Jurkat, Clone E6-1 (cell line): ENCODE results near the gene MYG1.
"Not testable (repeated sequence)": the region's sequence is repeated elsewhere in the genome, so short reads cannot be mapped to it uniquely, and the experiment has no call there.

Experiments used
- DNase-seq: peaks from one replicate; pipeline ENCODE4 v3.0.0-alpha.2; 2011; ENCODE audit warnings: low read depth, low spot score
- H3K4me3 ChIP-seq: 2 replicates; pipeline ENCODE4 v1.5.1; 2011; ENCODE audit warnings: mild to moderate bottlenecking, low read length, control low read depth, moderate library complexity

The MYG1 gene

DNA sequence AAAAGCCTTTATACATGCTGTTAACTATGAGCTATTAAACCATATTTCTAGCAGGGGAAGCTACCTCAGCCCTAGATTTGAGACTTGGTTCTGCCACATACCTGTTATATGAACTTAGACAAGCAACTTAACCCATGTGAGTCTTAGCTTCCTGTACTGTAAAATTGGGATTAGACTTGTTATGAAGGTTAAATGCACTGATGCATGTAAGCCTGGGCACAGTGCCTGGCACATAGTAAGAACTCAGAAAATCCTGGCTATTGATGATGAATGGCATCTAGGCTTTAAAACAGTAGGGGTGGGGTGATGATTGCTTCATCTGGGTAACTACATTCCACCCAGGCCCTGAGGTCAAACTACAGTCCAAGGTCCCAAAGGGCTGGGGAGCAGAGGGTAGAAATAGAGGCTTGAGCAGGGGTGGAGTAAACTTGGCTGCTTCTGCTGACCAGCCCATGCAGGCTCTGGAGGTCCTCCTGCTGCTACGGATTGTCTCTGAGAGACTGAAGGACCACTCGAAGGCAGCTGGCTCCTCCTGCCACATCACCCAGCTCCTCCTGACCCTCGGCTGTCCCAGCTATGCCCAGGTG, 20.1 kb upstream of the MYG1 start:
- no peak overlapping the region for H3K4me3 ChIP-seq
- DNase-seq, result no peak

DNA sequence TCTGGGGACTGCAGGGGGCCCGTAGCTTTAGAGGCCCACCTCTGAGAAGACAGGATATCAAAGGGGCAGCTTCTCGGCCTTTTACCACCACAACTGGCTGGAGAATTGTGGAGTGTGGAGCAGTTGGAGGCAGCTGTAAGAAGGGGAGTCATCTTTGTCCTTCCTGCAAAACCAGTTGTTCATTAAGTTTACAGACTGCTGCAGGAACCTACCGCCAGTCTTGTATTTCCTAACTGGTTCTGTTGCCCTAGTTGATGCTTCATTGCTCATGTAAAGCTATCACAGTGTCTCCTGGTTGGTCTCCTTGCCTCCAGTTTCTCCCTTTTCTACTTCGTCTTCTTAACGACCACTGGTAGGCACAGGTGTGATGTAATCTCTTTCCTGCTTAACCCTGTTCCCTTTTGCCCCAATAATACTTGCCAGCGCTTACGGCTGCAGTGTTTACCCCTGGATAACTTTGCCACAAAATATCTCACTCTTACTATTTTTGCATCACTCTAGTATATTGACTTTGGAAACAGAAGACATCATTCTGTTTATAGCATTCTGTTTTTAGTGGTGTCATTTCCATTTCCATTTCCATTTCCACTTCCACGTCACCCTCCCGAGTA, 19.5 kb upstream of the MYG1 start:
- DNase-seq, result no peak

DNA sequence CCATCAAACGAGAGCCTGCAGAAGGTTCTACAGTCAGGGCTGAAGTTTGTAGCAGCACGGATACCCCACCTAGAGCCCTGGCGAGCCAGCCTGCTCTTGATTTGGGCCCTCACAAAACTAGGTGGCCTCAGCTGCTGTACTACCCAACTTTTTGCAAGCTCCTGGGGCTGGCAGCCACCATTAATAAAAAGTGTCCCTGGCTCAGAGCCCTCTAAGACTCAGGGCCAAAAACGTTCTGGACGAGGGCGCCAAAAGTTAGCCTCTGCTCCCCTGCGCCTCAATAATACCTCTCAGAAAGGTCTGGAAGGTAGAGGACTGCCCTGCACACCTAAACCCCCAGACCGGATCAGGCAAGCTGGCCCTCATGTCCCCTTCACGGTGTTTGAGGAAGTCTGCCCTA, 13.0 kb upstream of the MYG1 start:
- H3K4me3 ChIP-seq, result no peak overlapping the region
- DNase-seq, result no peak

More for the DNA sequence above, 19.5 kb upstream of the MYG1 start:
- H3K4me3 ChIP-seq, result no peak overlapping the region

DNA sequence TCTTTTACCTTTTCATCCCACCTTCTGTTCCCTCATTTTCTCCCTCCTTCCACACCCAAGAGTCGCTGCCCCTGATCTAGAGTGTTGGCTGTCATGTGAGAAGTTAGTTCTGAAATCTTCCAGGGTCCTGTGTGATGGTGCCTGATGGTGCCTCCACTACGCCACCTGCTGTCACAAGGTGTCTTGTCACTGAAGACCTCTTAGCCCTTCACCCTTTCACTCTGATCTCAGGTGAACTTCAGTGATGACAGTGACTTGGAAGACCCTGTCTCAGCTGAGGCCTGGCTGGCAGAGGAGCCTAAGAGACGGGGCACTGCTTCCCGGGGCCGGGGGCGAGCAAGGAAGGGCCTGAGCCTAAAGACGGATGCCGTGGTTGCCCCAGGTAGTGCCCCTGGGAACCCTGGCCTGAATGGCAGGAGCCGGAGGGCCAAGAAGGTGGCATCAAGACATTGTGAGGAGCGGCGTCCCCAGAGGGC, 11.7 kb upstream of the MYG1 start:
- DNase-seq, result peak; percentile 57
- H3K4me3 ChIP-seq, result no peak overlapping the region

DNA sequence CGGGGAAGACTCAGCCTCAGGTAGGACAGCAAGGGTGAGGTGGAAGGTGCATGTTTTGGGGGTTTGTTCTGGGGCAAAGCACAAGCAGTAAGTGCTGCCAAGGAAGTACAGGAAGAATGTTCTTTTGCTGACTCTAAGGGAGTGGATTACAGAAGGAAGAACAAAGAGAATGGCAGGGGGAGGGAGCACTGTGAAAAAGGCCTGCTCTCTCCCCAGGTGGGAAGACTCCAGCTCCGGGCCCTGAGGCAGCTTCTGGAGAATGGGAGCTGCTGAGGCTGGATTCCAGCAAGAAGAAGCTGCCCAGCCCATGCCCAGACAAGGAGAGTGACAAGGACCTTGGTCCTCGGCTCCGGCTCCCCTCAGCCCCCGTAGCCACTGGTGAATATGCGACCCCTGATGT, 11.2 kb upstream of the MYG1 start:
- DNase-seq, result no peak
- no peak overlapping the region for H3K4me3 ChIP-seq

DNA sequence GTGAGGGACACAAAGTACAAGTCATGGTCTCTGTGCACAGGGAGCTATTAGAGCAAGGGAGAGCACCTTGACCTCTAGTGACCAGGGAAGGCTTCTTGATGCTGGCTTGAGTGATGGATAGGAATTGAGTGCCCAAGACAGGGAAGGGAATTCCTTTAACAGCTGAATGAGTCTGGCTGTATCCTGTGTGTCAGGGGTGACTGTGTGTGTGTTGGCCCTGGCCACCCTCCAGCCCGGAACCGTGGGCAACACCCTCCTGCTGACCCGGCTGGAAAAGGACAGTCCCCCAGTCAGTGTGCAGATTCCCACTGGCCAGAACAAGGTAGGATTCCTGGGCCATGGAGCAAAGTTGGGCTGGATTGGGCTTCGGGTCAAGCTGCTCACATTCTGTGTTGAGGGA, 9.6 kb upstream of the MYG1 start:
- DNase-seq, result no peak
- no peak overlapping the region for H3K4me3 ChIP-seq

DNA sequence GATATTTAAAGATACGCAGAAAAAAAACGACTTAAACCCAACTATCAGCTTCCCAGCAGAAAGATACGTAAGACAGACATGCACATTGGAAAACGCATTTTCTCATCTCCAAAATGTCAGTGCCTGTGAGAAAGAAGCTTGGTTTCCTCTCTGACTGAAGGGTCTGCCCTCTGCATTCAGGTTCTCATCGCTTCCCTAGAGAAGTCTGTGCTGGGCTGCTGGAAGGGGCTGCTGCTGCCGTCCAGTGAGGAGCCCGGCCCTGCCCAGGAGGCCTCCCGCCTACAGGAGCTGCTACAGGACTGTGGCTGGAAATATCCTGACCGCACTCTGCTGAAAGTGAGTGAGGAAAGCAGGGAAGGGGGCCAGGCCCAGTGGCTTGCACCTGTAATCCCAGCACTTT, 8.8 kb upstream of the MYG1 start:
- DNase-seq, result no peak
- no peak overlapping the region for H3K4me3 ChIP-seq

DNA sequence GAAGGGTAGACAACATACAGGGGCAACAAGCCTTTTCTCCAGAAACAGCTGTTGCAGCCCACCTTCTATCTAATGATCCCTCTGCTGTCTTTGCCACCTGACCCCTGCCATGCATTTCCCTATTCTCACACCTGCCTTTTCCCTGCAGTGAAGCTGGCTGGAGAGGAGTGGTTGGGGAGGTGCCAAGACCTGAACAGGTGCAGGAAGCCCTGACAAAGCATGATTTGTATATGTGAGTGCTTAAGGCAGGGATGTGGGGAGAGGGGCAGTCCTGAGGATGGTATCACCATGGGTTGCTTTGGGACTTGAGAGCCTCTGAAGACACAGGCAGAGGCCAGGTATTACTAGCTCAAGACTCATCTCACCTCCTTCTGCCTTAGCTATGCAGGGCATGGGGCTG, 7.1 kb upstream of the MYG1 start:
- H3K4me3 ChIP-seq, result no peak overlapping the region
- no peak for DNase-seq

DNA sequence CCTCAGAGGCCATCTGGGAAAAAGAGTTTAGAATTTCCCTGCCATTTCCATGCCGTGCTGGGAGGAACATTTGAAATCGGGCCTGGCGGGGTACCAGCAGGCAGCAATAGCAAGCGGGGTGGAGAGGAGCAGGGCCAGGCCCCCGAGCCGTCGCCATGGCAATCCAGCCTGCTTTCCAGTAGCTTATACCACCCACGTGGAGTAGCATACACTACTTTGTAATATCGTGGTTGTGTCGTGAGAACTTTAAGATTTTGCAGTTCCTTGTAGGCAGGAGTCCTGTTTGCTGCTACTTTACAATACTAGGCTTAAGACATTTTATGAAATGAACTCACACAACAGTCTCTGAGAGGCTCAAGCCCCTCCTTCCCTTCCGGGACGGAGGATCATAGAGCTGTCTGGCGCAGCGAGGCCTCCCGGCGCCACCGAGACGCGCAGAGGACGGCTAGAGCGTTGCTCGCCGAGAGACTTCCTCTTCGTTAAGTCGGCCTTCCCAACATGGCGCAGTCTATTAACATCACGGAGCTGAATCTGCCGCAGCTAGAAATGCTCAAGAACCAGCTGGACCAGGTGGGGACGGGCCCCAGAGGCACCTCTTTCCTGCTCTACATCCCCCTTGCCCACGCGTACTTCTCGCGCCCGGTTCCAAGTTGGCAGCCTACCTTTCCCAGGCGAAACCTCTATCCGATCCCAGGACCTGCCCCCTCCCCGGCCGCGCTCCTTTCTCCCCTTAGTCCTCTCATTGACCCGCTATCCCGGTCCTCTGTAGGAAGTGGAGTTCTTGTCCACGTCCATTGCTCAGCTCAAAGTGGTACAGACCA, 4.2 kb upstream of the MYG1 start, which contains the start of gene PFDN5:
PFDN5 (plus strand) TSS at position 473 of the 821 bp plus-strand sequence; CDS start at position 499, 26 bp downstream.
- H3K4me3 ChIP-seq, result peak within 1 kb of the TSS; percentile 100
- DNase-seq, result peak; percentile 91

DNA sequence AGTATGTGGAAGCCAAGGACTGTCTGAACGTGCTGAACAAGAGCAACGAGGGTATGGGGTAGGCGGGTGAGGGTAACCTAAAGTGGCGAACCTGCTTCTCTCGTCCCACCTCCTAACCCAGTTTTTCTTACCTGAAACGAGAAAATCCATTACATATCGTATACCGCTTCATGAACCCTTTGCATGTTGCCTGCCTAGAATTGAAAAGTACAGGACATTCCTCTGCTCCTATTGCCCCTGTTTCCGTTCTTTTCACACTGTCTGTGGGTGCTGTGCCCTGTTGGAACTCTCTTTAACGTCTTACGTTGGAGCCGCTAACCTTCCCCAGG, 3.6 kb upstream of the MYG1 start:
- DNase-seq, result no peak
- H3K4me3 ChIP-seq, result peak overlapping the region; percentile 100

DNA sequence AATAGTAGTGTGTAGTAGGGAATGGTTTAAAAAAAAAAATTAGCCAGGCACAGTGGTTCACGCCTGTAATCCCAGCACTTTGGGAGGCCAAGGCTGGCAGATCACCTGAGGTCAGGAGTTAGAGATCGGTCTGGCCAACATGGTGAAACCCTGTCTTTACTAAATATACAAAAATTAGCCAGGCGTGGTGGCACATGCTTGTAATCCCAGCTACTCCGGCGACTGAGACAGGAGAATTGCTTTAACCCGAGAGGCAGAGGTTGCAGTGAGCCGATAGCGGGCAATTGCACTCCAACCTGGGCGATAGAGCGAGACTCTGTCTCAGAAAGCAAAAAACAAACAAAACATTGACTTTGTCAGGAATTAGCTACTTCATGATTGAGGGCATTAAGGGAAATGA, 2.4 kb upstream of the MYG1 start:
- DNase-seq, result not testable (repeated sequence)

DNA sequence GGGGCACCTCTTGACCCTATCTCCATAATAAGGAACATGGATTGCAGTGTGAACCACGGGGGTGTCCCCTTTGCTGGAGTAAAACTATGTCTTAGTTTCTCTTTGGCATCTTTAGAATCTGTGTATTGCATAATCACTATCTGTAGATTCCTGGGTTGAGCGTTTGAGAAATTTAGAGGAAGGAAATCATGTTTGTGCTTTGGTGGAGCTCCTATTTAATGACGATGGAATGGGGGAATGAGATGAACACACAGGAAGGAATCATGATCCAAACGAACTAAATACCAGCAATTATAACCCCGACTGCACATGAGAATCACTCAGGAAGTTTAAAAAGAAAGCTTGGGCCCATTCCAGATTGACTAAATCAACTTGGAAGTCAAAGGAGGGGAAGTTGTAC, 1.3 kb upstream of the MYG1 start:
- H3K4me3 ChIP-seq, result no peak overlapping the region
- DNase-seq, result no peak

More for the DNA sequence above, 2.4 kb upstream of the MYG1 start:
- H3K4me3 ChIP-seq, result not testable (repeated sequence)

DNA sequence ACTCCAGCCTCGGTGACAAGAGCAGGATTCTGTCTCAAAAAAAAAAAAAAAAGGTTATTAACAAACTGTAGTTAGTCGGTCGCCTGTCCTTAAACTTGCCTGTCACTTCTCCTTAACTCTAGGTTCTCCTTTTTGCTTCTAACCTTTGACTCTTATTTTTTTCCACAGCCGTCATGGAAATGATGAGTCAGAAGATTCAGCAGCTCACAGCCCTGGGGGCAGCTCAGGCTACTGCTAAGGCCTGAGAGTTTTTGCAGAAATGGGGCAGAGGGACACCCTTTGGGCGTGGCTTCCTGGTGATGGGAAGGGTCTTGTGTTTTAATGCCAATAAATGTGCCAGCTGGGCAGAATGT, 418 bp upstream of the MYG1 start:
- peak overlapping the region; percentile 78 for H3K4me3 ChIP-seq
- DNase-seq, result no peak

DNA sequence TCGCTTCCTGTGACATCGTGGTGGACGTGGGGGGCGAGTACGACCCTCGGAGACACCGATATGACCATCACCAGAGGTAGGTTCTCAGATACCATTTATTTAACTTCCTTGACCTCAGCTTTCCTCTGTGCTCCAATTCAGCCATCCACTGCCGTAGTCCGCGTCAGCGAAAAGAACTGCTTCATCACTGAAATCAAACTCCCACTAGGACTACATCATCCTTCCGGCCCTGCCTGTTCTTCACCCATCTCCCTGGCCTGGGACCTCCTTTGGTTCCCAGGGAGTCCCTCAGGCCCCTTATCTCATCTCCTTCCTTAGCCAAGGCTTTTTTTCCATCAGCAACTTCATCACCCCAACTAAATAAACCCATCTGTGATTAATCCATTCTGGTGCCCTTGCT, 692 bp downstream of the MYG1 start:
- peak overlapping the region; percentile 78 for H3K4me3 ChIP-seq
- DNase-seq, result no peak

DNA sequence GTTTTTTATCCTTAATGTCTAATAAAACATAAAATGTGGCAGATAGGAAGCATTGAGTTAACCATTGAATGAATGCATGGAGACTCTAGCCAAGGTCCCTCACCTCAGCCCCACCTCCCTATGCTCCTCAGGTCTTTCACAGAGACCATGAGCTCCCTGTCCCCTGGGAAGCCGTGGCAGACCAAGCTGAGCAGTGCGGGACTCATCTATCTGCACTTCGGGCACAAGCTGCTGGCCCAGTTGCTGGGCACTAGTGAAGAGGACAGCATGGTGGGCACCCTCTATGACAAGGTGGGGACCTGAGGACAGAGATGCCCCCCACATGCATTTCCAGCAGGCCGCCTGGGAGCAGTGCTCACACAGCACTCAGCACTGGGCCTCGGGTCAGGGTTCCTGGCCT, 3.4 kb downstream of the MYG1 start:
- DNase-seq, result no peak
- no peak overlapping the region for H3K4me3 ChIP-seq

DNA sequence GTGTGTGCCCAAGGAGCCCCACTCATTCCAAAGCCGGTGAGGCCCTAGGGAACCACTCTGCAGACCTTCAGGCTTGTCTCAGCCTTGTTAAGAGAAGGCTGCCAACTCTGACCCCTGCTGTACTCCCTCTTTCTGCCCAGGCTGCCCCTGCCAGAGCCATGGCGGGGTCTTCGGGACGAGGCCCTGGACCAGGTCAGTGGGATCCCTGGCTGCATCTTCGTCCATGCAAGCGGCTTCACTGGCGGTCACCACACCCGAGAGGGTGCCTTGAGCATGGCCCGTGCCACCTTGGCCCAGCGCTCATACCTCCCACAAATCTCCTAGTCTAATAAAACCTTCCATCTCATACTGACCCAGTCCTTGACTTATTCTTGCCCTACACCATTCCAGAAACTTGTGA, 7.3 kb downstream of the MYG1 start:
- DNase-seq, result no peak

DNA sequence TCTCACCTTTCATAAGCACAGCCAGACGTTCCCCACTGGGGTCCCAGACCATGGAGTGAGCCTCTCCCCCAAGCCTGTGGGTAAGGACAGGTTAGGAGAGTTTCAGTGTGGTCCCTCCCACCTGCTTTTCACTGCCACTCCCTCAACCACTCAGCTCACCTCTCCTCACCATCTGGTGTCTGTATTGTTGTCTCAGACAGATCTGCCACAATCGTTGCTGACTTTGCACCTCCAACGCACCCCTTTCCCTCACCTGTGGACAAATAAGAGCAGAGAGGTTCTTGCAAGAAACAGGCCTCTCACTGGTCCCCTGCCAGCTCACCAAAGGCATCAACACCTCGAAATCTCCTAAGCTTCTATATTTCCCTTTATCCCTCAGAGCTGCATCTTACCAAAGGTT, 8.8 kb downstream of the MYG1 start:
- DNase-seq, result no peak
- H3K4me3 ChIP-seq, result no peak overlapping the region

More for the DNA sequence above, 7.3 kb downstream of the MYG1 start:
- no peak overlapping the region for H3K4me3 ChIP-seq

DNA sequence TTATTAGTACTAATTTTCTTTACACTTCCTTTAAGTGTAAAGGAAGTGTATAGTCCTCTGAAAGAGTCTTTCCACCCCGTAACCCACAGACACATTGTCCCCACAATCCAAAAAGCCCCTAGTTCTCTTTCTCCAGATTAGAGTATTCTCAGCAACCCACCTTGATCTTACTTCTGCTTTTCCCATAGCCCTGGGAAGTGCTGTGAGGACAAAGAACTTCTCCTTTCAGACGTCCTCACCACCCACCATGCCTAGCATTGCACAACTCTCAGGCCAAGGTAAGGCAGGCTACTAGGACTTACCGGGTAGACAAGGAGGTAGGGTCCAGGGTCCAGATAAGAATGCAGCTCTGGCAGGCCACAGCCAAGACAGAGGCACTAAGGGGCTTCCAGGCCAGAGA, 14.5 kb downstream of the MYG1 start:
- H3K4me3 ChIP-seq, result no peak overlapping the region
- DNase-seq, result no peak

DNA sequence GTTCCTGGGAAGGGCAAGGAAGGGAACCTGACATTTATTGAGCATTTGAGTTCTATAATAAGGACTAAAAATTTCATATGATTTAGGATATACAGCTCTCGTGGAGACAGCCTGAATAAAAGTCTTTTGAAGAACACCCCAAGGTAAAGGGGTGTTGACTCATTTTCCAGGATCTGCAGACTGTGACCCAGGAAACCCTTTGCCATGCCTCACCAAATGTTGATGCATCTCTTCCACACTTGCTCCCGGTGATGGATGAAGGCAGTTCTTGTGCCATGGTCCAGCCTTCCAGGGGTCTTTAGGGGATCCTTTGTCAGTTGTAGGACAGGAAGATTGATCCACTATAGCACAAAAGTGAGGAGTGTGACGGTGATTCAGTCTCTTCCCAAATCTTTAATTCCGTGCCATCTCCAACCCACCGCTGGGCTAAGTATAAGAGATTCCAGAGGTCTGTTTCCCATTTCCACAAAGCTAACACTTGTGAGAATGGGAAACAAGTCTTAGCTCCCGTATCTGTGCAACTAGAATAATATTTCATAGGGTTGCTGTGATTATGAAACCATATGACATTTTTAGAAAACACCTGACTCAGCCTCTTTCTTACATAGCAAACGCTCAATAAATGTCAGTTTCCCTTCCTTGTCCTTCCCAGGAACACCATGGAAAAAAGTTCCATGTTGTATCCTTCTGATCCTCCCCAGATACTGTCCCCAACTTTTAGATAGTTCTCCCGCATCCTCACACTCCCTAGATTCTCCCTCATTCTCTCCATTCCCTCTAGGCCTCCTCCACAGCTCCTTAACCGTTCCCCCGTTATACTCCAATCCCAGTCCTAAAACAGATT, 21.1 kb downstream of the MYG1 start:
- no peak for DNase-seq
- peak overlapping the region; percentile 78 for H3K4me3 ChIP-seq
